NCI-H1092 treated with DMSO at 0.1 percent for 48 hours (cell line): ENCODE results near the gene SYNGR1.
A peak's percentile ranks its signal among the peaks of the same experiment; 100 is the strongest.

Experiments
- DNase-seq: peaks from one replicate; lab custom pipeline; 2025; lab: John Stamatoyannopoulos, UW

The SYNGR1 gene

GRCh38 chr22:39371732-39372131 lies 21.9 kb downstream of the SYNGR1 start:
- no peak for DNase-seq

DNA sequence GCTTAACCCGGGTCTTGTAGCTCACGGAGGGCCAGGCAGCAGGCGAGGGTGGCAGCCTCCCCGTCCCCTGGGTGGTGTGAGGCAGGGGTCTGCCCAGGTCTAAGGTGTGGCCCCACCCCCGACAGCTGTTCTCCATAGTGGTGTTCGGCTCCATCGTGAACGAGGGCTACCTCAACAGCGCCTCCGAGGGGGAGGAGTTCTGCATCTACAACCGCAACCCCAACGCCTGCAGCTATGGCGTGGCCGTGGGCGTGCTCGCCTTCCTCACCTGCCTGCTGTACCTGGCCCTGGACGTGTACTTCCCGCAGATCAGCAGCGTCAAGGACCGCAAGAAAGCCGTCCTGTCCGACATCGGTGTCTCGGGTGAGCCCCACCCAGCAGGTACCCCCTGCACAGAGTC lies 24.4 kb downstream of the SYNGR1 start:
- DNase-seq, result no peak

DNA sequence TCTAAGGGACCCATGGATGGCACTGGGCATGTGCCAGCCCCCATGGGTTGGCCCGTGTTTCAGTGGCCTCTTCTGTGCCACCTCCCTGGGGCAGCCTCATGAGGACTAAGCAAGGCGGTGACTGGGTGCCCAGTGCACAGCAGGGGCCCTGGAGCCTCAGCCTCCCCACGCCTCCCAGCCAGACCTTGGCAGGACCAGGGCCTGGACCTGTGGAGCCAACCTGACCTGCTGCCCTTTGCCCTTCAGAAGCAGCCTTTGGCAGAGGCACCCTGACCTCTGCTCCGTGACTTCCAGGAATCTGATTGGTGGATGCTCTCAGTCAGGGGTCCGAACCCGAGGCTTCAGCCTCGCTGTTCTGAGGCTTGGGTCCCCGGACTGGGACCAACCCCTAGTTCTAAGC lies 25.0 kb downstream of the SYNGR1 start:
- DNase-seq, result no peak

DNA sequence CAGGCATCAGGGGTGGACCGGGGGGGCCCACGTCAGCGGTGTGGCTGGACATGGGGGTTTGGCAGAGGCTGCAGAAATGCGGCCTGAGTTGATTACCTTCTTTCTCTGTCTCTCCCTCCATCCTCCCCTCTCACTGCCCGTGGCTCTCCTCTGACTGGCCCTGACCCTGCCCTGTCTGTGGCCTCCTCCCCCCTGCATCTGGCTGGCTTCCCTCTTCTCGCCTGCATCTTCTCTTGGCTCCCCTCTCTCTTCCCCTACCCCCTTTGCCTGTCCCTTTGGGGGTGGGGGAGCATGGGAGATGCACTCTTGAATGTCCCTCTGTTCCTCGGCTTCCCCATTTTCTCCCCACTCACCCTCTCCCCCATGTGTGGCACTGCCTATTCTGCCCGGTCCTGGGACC lies 25.9 kb downstream of the SYNGR1 start:
- no peak for DNase-seq

DNA sequence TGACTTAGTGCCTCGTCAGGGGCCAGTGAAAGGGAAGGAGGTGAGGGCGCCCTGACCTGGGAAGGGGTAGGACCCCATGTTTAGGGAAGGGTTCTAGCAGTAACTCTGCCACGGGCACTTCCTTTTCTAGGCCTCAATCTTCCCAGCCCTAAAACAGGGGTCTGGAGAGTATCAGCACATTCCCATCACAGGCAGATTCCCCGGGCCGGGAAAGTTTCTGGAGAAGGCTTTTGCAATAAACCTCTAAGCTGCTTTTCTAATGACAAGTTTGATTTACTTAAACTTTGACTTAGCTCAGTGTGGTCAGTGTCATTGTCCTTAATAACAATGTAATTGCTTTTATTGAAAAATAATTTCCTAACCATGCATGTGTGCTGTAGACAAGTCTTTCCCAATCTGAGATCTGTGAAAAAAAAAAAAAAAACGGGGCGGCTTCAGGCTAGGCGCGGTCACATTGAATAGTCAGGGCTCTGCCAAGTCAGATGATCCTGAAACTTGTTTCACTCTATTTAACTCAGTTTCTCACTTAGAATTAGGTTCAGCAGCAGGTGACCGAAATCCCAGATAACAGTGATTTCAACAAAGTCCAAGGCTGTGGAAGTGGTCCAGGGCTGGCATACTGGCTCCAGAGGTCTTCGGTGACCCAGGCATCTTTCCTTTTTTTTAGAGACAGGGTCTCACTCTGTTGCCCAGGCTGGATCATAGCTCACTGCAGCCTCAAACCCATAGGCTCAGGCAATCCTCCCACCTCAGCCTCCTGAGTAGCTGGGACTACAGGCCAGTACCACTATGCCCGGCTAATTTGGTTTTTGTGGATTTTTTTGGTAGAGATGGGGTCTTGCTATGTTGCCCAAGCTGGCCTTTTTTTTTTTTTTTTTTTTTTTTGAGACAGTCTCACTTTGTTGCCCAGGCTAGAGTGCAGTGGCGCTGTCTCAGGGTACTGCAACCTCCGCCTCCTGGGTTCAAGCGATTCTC lies 30.3 kb downstream of the SYNGR1 start:
- DNase-seq, result no peak

- DNase-seq, result no peak
These were observed 31.4 kb downstream of the SYNGR1 start for GRCh38 chr22:39381009-39381755.

DNA sequence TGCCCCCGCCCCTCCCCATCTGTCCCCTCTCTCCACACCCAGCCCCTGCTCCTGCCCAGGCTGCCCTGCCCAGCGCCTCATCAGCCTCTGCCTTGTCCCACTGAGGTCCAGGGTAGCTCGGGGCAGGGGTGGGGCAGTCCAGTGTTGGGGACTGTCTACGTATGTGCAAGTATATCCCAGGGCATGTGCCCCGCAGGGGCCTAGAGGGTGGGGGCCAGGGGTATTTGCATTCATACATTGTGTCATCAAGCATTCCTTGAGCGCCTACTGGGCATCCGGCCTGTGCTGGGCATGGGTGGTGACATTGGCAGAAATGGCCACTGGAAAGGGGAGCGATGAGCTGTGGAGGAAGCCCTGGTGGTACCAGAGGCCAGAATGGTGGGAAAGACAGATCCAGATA lies 32.1 kb downstream of the SYNGR1 start:
- no peak for DNase-seq

- DNase-seq, result no peak
These were observed 32.6 kb downstream of the SYNGR1 start for GRCh38 chr22:39382410-39382809.

DNA sequence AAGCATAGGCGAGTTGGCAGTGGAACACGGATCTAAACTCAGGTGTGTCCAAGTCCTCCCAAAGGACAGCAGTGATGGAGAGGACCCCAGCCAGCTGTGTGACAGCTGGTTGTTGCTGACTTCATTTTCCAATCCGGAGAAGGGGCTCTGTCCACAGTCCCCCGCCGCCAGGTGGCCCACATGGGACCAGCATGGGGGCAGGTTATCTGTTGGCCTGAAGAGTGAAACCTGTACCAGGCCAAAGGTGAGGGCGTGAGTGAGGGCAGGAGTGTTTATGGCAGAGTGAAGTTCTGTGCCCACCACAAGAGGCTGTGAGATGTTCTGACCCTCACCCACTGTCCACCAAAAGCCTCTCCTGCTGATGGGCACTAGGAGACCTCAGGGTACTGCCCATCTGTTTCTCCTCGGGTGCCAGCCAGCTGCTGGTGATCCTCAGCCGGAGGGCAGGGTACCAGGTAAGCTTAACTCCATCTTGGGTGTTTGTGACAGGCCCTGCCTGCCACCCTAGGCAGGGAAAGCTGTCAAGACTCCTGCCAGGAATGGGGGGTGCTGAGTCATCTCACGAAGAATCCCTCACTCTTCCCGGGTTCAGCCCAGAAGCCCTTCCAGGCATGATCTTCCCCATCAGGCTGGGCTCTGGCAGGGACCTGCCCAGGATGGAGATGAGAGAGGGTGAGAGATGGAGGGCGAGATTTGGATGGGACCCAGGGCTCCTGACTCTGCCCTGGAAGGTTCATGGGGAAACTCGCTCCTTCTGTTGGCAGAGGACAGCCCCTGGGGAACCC lies 34.2 kb downstream of the SYNGR1 start:
- DNase-seq, result no peak

GRCh38 chr22:39384750-39385480 lies 35.1 kb downstream of the SYNGR1 start:
- DNase-seq, result peak; percentile 4

- DNase-seq, result peak; percentile 81
These were observed 38.6 kb downstream of the SYNGR1 start for GRCh38 chr22:39388261-39389011.

- DNase-seq, result no peak
These were observed 39.6 kb downstream of the SYNGR1 start for GRCh38 chr22:39389420-39389819.

DNA sequence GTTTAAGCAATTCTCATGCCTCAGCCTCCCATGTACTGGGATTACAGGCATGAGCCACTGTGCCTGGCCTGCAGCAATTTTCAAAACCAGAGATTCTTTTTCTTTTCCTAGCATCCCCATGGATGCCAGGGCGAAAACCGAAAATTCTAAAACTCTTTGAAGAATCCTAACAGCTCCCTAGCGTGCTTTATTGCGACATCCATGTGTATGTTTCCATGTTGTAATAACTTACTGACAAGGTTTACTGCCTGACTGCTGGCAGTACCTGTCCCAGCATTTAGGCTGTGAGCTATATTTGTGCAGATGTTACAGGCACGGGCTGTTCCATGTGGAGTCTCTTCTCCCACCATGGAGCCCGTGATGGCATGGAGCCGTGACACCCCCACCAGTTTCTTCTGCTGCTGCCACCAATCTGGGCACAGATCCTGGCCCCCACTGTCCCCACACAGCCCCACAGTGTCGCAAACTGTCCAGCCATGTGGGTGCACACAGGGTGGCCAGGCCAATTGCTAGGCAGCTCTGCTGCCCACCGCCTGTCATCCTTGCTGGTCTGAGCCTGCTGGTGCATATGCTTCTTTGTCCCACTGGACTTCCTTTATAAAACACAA lies 42.7 kb downstream of the SYNGR1 start:
- DNase-seq, result no peak

DNA sequence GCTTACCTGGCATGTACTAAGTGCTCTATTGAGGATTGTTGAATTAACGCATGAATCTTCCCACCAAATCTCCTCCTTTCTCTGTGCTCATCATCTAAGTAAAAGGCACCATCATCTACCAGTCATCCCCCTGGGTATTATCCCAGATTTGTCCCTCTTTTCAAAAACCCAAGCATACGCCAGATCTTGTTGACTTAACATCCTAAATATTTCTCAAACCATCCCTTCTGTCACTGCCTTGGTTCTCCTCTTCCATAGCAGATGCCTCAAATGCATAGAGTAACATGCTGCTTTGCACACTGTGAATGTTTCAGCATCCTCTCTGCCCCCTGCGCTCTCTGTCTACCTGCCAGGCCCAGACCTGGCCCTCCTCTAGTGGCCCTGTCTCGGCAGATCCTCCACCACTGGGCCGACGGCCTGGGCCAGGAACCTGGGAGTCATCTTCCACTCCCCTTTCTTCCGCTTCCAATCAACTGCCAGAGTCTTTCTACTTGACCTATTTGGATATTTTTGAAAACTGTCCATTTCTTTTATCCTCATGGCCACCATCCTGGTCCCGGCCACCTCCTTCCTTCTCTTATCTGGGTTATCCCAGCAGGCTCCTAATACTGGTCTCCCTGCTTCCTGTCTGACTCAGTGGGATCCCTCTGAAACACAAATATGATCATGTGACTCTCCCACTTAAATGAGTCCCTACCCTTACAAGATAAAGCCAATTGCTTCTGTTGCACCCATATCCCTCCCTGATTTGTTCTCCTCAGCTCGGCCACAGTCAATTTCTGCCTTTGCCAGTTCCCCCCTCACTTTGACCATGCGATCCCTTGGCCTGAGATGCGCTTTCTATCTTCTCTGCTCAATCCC lies 46.4 kb downstream of the SYNGR1 start:
- DNase-seq, result no peak

- no peak for DNase-seq
These were observed 47.0 kb downstream of the SYNGR1 start for GRCh38 chr22:39396797-39397195.

- no peak for DNase-seq
These were observed 51.5 kb downstream of the SYNGR1 start for GRCh38 chr22:39401301-39401631.

DNA sequence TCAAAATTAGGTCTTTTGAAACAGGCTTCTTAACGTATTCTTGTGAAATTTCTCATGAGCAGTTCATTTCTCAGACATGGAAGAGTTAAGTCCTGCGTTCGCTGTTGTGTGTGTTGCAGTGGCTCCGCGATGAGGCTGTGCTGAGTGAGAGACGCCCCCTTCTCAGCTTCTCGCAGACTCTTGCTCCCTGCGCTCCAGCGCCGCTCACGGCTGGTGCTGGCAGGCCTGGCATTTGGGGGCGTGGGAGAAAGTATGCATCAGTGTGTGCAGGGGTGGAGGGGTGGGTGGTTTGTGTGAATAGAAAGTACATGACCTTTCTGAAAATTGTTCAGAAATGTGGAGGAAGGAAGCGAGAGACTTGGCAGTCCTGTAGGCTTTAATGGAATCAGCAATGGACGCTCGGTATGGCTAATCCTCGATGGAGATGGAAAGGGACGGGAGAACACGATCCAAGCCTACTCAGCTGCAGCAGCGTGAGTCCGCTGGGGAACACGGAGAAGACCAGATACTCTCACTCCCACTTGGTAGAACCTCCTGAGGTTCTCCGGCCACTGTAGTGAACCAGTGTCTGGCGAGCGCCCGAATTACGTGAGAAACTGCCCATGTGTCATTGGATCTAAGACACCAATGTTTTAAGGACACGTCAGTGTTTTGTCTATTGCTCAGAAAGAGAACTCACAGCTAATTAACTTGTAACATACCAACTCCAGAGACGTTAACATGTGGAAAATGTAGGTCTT lies 55.7 kb downstream of the SYNGR1 start:
- DNase-seq, result no peak

DNA sequence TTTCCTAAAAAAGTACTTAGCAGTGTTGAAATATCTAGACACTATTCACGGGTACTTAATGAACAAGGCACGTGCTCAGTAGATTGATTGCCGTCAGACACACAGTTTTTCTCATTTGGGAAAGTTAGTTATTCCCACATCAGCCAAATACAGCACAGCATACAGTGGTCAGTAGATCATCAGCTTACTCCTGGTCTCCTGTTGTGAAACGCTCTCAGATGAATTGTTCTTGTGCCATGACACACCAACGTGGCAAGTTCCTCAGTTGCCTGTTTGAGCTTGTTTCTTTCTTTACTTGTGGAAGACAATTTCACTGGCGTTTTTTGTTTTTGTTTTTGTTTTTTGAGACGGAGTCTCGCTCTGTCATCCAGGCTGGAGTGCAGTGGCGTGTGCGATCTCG lies 58.4 kb downstream of the SYNGR1 start:
- DNase-seq, result no peak

DNA sequence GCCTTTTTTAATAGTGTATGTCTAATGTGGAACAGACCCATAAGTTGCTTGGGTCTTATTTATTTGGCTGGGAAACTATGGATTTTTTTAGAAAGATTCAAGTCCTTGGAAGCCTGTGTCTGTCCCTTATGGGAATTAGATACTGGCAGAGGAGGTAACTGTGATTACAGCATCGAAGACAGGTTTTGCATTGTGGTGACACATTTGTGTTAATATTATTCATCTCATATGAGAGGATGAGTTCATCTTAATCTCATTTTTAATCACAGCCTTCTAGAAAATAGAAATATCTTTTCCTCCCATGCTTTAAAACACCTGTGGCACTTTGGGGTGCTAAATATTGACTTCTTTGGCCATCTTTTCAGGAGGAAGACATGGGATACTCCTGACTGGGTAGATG lies 59.0 kb downstream of the SYNGR1 start:
- DNase-seq, result no peak
